Endothelial cell of umbilical vein (primary cell): Measurements from ENCODE around the gene SP140. TPM values are rescaled to one million over a fixed set of nuclear protein-coding genes. Genes with fewer than 3 reads are reported as not detected.

Experiments
- BruUV-seq: library from RNA; stranded (reverse); fragments of 400-500 nt; replicated peaks from 2 replicates; lab custom pipeline; 2021; lab: Mats Ljungman, UMichigan
- CTCF ChIA-PET: fragments of 300-600, 350-600 bp; sonication (Branson Sonifier 250); formaldehyde crosslinking; loops from one replicate; lab custom pipeline; 2021; ENCODE audit warnings: antibody characterized with exemption, inconsistent platforms; lab: Charles Lee
- POLR2A ChIA-PET: fragments of 300-600, 350-600 bp; sonication (Branson Sonifier 250); formaldehyde crosslinking; loops from one replicate; lab custom pipeline; 2021; ENCODE audit warnings: antibody characterized with exemption, inconsistent platforms; lab: Charles Lee
- DNase-seq: peaks from one replicate; pipeline ENCODE4 v3.0.0-alpha.2; 2011; ENCODE audit warnings: low read depth, low spot score
- FAIRE-seq: peaks from 2 replicates; lab custom pipeline; 2011; peaks lifted over from hg19 to GRCh38; lab: Jason Lieb, UNC
- H2AFZ ChIP-seq: 2 replicates; pipeline ENCODE4 v1.6.0; 2012; ENCODE audit warnings: low read depth, low read length, control low read depth, inconsistent platforms
- H3K27ac ChIP-seq: 2 replicates; pipeline ENCODE4 v1.5.1; 2011; ENCODE audit warnings: low read depth, mild to moderate bottlenecking, control low read depth, low read length, moderate library complexity; ENCODE audit not compliant: insufficient read depth
- H3K27me3 ChIP-seq, 2 experiments: 2 replicates each; pipeline versions ENCODE4 v1.6.0 to v1.6.1; 2011; ENCODE audit warnings: low read length in 2 of 2, mixed read lengths in 1 of 2; ENCODE audit not compliant: control insufficient read depth in 2 of 2, insufficient read depth in 2 of 2
- H3K36me3 ChIP-seq, 2 experiments: 2 replicates in 1 of 2; 3 replicates in 1 of 2; pipeline ENCODE4 v1.5.1; 2011; ENCODE audit warnings: low read length in 2 of 2, mild to moderate bottlenecking in 1 of 2, moderate library complexity in 1 of 2; ENCODE audit not compliant: control insufficient read depth in 2 of 2, insufficient read depth in 2 of 2; ENCODE audit errors: extremely low read depth in 1 of 2
- H3K4me1 ChIP-seq: 3 replicates; pipeline ENCODE4 v1.5.1; 2011; ENCODE audit warnings: mild to moderate bottlenecking, low read length; ENCODE audit not compliant: control insufficient read depth, insufficient read depth; ENCODE audit errors: extremely low read depth
- H3K4me2 ChIP-seq: 2 replicates; pipeline ENCODE4 v1.6.1; 2011; ENCODE audit warnings: low read length, control low read depth, mixed read lengths; ENCODE audit not compliant: insufficient read depth
- H3K4me3 ChIP-seq, 3 experiments: fragments of 200-600 bp in 1 of 3; sonication (generic), shearing (Covaris generic) in 1 of 3; replicated peaks in 1 of 3; 2 replicates each; pipeline ENCODE4 v1.5.1; 2011 to 2016; ENCODE audit warnings: control low read depth in 3 of 3, low read length in 3 of 3, mild to moderate bottlenecking in 2 of 3, inconsistent platforms in 1 of 3, low read depth in 1 of 3, moderate library complexity in 1 of 3; ENCODE audit not compliant: insufficient read depth in 1 of 3
- H3K79me2 ChIP-seq: 2 replicates; pipeline ENCODE4 v1.6.0; 2012; ENCODE audit warnings: low read length, inconsistent platforms; ENCODE audit not compliant: control insufficient read depth, insufficient read depth
- H3K9ac ChIP-seq: replicated peaks from 2 replicates; pipeline ENCODE3; 2011; ENCODE audit warnings: low read length, control low read depth; ENCODE audit not compliant: insufficient read depth; ENCODE audit errors: extremely low read depth
- H3K9me1 ChIP-seq: replicated peaks from 3 replicates; pipeline ENCODE4 v1.6.0; 2011; ENCODE audit warnings: mild to moderate bottlenecking, low read length; ENCODE audit not compliant: control insufficient read depth, insufficient read depth; ENCODE audit errors: extremely low read depth
- H3K9me3 ChIP-seq: replicated peaks from 2 replicates; pipeline ENCODE4 v1.5.1; 2012; ENCODE audit warnings: low read length, inconsistent platforms; ENCODE audit not compliant: control insufficient read depth, insufficient read depth
- H4K20me1 ChIP-seq: replicated peaks from 2 replicates; pipeline ENCODE3; 2011; ENCODE audit warnings: mild to moderate bottlenecking, low read length; ENCODE audit not compliant: control insufficient read depth, insufficient read depth; ENCODE audit errors: extremely low read depth
- EZH2 ChIP-seq: IDR thresholded peaks from 2 replicates; pipeline ENCODE4 v1.6.1; 2012; ENCODE audit warnings: borderline replicate concordance, low read depth, mild to moderate bottlenecking, moderate library complexity, low read length, inconsistent platforms; ENCODE audit not compliant: severe bottlenecking
- FOS ChIP-seq: IDR thresholded peaks from 2 replicates; pipeline ENCODE4 v1.6.1; 2011; ENCODE audit warnings: mild to moderate bottlenecking, low read length, moderate library complexity, borderline replicate concordance; ENCODE audit not compliant: insufficient read depth
- GATA2 ChIP-seq: IDR thresholded peaks from 2 replicates; pipeline ENCODE4 v1.7.0; 2011; ENCODE audit warnings: low read depth, mild to moderate bottlenecking, moderate library complexity, mixed read lengths, low read length; ENCODE audit not compliant: insufficient read length, insufficient read depth
- JUN ChIP-seq: IDR thresholded peaks from 2 replicates; pipeline ENCODE4 v1.6.1; 2011; ENCODE audit warnings: borderline replicate concordance, low read depth; ENCODE audit not compliant: insufficient read length, insufficient read depth
- MAX ChIP-seq: IDR thresholded peaks from 2 replicates; pipeline ENCODE4 v1.6.1; 2011; ENCODE audit not compliant: insufficient read depth, insufficient read length
- MYC ChIP-seq: IDR thresholded peaks from one replicate; pipeline ENCODE4 v1.6.1; 2011; ENCODE audit warnings: mild to moderate bottlenecking, low read depth, low read length
- POLR2A ChIP-seq: IDR thresholded peaks from 2 replicates; pipeline ENCODE4 v1.6.1; 2012; ENCODE audit warnings: low read depth, mild to moderate bottlenecking, control low read depth, low read length
- POLR2AphosphoS5 ChIP-seq: IDR thresholded peaks from 2 replicates; pipeline ENCODE4 v1.6.1; 2012; ENCODE audit warnings: low read depth, mild to moderate bottlenecking, control low read depth, low read length, moderate library complexity; ENCODE audit not compliant: insufficient read depth
- dilution Hi-C: fragments of 300-500 bp; cut with MboI; formaldehyde crosslinking; loops from one replicate; pipeline ENCODE4 v1.15.0; 2019; ENCODE audit warnings: low sequenced_read_pairs; ENCODE audit not compliant: extremely low pct_ligation_motif_present
- intact Hi-C: fragments of 100-400 bp; cut with micrococcal nuclease; formaldehyde crosslinking; loops from one replicate; pipeline ENCODE4 v1.10.0; 2022
- polyA plus RNA-seq, 4 experiments: library from polyadenylated mRNA; depleted of rRNA in 3 of 4; stranded (reverse) in 3 of 4; unstranded in 1 of 4; fragments of >200 nt; gene quantifications; 2 replicates each; pipeline versions ENCODE4 v1.2.1 to v1.2.3, GENCODE V29; 2011 to 2012; ENCODE audit warnings: missing spikeins in 1 of 4
- total RNA-seq: library from RNA; stranded (reverse); gene quantifications from 2 replicates; pipeline ENCODE4 v1.2.3, GENCODE V29; 2021
- TF ChIP-seq, protein P1 (sequence below), 2 donors: IDR thresholded peaks; 1 replicate in 1 of 2; 2 replicates in 1 of 2; pipeline ENCODE4 v1.5.1; 2011; ENCODE audit warnings: low read length in 2 of 2, mild to moderate bottlenecking in 2 of 2, moderate library complexity in 2 of 2, control low read depth in 1 of 2, inconsistent platforms in 1 of 2, low read depth in 1 of 2; ENCODE audit not compliant: insufficient read depth in 1 of 2; ENCODE audit errors: extremely low read depth in 1 of 2

Gene SP140
- total and polyA plus RNA-seq, 2 donors (not counting 3 experiments of a cell fraction or from before 2014, with no cell fraction given), result not detected

DNA sequence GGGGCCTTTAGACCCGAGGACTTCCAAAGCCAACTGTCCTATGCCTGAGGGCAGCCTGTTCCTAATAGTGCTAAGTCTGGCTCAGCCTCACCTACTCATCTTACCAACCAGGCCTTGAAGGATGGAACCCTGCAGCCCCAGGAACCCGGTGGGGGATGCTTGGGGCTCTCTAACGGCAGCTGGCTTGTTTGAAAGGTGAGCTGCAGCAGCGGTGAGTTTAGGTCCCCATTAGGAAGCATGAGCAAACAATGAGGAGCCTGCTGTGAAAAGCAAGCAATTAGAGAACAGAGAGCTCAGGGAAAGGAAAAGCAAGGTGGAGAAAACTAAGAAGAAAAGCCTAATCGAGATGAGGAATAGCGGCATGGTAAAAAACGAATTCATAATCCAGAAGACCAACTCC, 45.6 kb upstream of the SP140 start:
- H3K4me2 ChIP-seq, result no peak overlapping the region
- no peaks in the 10 kb centered on the region for H3K79me2 ChIP-seq
- no peak for TF ChIP-seq EZH2
- no peaks in the 10 kb centered on the region for H3K27me3 ChIP-seq
- H3K4me3 ChIP-seq, result no peak overlapping the region
- CTCF ChIA-PET, result interaction anchor here (0.6 to 2.1 kb wide), 3 partner anchors 10 to 20 kb away, joined by 3 to 5 read pairs (median 3); no protein-coding TSS in a partner anchor
- no peak overlapping the region for H2AFZ ChIP-seq
- FAIRE-seq, result no peak
- dilution Hi-C loops, result no loop called here
- H3K9me3 ChIP-seq, result no peaks in the 10 kb centered on the region
- H3K27ac ChIP-seq, result no peak overlapping the region
- no TSS peak for BruUV-seq
- no peaks in the 10 kb centered on the region for H3K4me1 ChIP-seq
- no peaks in the 10 kb centered on the region for H3K36me3 ChIP-seq
- H3K9me1 ChIP-seq, result no peaks in the 10 kb centered on the region
- DNase-seq, result no peak
- no peak overlapping the region for H3K9ac ChIP-seq
- H4K20me1 ChIP-seq, result no peaks in the 10 kb centered on the region
- intact Hi-C loops, result no loop called here
- POLR2A ChIA-PET, result no interaction called here

GRCh38 chr2:230181195-230181594, 44.3 kb upstream of the SP140 start:
- intact Hi-C loops (no loop called here), dilution Hi-C loops (no loop called here)
- DNase-seq (no peak), FAIRE-seq (no peak)
- H3K4me1 ChIP-seq, result no peaks in the 10 kb centered on the region
- H3K27ac ChIP-seq, result no peak overlapping the region
- no peak overlapping the region for H3K4me3 ChIP-seq
- no peaks in the 10 kb centered on the region for H3K9me1 ChIP-seq
- CTCF ChIA-PET, result no interaction called here
- H3K9me3 ChIP-seq, result no peaks in the 10 kb centered on the region
- no TSS peak for BruUV-seq
- H4K20me1 ChIP-seq, result no peaks in the 10 kb centered on the region
- TF ChIP-seq POLR2A (no peak), POLR2AphosphoS5 (no peak), MAX (no peak), EZH2 (no peak), JUN (no peak), GATA2 (no peak), FOS (no peak), MYC (no peak)
- TF ChIP-seq, protein P1, sequence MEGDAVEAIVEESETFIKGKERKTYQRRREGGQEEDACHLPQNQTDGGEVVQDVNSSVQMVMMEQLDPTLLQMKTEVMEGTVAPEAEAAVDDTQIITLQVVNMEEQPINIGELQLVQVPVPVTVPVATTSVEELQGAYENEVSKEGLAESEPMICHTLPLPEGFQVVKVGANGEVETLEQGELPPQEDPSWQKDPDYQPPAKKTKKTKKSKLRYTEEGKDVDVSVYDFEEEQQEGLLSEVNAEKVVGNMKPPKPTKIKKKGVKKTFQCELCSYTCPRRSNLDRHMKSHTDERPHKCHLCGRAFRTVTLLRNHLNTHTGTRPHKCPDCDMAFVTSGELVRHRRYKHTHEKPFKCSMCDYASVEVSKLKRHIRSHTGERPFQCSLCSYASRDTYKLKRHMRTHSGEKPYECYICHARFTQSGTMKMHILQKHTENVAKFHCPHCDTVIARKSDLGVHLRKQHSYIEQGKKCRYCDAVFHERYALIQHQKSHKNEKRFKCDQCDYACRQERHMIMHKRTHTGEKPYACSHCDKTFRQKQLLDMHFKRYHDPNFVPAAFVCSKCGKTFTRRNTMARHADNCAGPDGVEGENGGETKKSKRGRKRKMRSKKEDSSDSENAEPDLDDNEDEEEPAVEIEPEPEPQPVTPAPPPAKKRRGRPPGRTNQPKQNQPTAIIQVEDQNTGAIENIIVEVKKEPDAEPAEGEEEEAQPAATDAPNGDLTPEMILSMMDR (IDR thresholded peaks at IDR 0.05; ENCODE audit: extremely low read depth in 1 of 2, insufficient read depth in 1 of 2, low read depth in 1 of 2, low read length in 2 of 2), result no peak
- H3K4me2 ChIP-seq, result no peak overlapping the region
- H3K36me3 ChIP-seq, result no peaks in the 10 kb centered on the region
- no peak overlapping the region for H3K9ac ChIP-seq
- H3K27me3 ChIP-seq, result no peaks in the 10 kb centered on the region
- no peaks in the 10 kb centered on the region for H3K79me2 ChIP-seq
- H2AFZ ChIP-seq, result no peak overlapping the region
- POLR2A ChIA-PET, result no interaction called here
